Epithelial cell of esophagus (primary cell): ENCODE measurements around the gene ZNF366.
"Not testable (repeated sequence)": the region's sequence is repeated elsewhere in the genome, so short reads cannot be mapped to it uniquely, and the experiment has no call there.

Experiments used
- DNase-seq: peaks from one replicate; pipeline ENCODE4 v3.0.0; 2010; ENCODE audit warnings: low read depth
- H3K4me3 ChIP-seq: 2 replicates; pipeline ENCODE4 v1.5.1; 2011; ENCODE audit warnings: mild to moderate bottlenecking, low read length, control low read depth
- TF ChIP-seq, protein P1 (sequence below): IDR thresholded peaks from 2 replicates; pipeline ENCODE4 v1.5.1; 2011; ENCODE audit warnings: low read depth, mild to moderate bottlenecking, low read length, control low read depth, inconsistent platforms; ENCODE audit not compliant: insufficient read depth; ENCODE audit errors: missing control alignments

ZNF366 gene

DNA sequence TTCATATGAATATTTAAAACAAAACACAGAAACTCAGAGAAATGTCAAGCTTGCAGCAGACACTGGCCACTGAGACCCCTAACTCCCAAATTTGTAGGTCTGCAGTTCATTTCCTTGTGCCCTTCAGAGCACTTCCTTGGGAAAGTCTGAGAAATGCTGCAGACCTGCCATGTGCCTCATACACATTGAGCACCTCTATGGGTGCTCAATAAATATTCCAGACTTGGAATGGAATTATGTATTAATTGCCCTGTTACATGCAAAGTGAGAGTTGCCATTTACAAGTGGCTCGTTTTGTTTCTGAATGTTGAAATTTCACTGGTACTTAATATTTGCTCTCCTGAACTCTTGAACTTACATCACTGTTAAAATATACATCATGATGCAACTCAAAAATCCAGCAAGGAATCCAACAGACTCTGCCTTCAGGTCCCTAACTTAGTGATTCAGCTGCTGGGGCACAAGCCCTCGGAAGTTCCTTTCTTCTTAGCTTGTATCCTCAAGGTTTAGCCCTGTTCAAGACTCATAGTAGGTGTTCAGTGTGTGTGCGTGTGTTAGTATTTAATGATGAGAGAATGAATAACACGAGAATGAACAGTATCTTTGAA is 96.4 kb downstream of the ZNF366 start:
- TF ChIP-seq, protein P1, sequence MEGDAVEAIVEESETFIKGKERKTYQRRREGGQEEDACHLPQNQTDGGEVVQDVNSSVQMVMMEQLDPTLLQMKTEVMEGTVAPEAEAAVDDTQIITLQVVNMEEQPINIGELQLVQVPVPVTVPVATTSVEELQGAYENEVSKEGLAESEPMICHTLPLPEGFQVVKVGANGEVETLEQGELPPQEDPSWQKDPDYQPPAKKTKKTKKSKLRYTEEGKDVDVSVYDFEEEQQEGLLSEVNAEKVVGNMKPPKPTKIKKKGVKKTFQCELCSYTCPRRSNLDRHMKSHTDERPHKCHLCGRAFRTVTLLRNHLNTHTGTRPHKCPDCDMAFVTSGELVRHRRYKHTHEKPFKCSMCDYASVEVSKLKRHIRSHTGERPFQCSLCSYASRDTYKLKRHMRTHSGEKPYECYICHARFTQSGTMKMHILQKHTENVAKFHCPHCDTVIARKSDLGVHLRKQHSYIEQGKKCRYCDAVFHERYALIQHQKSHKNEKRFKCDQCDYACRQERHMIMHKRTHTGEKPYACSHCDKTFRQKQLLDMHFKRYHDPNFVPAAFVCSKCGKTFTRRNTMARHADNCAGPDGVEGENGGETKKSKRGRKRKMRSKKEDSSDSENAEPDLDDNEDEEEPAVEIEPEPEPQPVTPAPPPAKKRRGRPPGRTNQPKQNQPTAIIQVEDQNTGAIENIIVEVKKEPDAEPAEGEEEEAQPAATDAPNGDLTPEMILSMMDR = no peak
- H3K4me3 ChIP-seq = no peak overlapping the region
- DNase-seq = no peak

DNA sequence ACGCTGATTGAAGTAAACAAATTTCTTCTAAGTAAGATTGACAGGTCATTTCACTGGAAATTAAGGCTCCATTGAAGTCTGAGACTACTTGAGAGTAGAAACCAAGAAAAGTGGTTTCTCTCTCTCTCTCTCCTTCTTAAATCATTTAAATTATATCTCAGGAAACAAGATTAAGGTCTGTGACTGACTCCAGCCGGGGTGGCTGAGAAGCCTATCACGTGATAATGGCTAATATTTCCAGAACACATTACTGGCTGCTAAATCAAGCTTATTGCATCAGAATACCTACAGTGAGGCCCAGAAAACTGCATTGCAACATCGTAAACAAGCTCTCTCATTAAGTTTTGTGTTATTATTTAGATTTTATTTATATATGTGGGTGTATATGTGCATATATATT is 98.6 kb downstream of the ZNF366 start:
- no peak for DNase-seq

DNA sequence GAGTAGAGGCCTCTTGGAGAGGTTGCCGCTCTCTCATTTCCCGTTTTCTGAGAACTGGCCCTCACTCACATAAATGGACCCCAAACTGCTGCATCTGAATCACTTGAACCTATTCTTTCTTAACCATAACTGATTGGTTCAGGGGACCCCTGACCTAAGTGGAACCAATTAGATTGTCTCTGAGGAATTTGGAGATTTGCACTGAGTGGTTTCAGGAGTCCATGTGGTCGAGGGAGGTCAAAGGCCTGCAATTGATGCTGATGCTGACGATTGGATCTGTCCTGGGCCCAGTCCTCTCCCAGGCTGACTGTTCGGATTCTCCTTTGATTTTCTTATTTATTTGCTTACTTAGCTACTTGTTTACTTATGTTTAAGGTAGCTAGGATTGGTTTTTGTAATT is 99.1 kb downstream of the ZNF366 start:
- TF ChIP-seq, protein P1 = no peak
- no peak for DNase-seq
- no peak overlapping the region for H3K4me3 ChIP-seq

More for the DNA sequence above, 98.6 kb downstream of the ZNF366 start:
- H3K4me3 ChIP-seq = no peak overlapping the region
- TF ChIP-seq, protein P1 = no peak

DNA sequence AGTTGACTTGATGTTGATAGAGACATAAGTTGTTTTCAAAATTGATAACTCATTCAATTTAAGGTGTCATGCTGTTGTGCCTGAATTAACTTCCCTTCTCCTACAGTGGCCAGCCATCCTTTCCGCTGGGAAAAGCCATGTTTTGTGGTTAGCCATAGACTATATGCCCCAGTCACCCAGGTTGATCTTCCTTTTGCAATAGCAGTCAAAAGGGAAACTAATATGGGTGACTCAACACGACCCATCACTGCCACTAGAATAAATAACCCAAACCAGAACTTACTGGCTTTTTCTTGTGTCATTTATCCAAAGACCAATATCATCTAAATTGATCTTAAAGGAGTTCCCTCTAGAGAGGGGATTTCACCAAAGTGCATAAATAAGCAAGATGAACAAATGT is 99.7 kb downstream of the ZNF366 start:
- no peak for DNase-seq
- TF ChIP-seq, protein P1 = no peak
- no peak overlapping the region for H3K4me3 ChIP-seq

DNA sequence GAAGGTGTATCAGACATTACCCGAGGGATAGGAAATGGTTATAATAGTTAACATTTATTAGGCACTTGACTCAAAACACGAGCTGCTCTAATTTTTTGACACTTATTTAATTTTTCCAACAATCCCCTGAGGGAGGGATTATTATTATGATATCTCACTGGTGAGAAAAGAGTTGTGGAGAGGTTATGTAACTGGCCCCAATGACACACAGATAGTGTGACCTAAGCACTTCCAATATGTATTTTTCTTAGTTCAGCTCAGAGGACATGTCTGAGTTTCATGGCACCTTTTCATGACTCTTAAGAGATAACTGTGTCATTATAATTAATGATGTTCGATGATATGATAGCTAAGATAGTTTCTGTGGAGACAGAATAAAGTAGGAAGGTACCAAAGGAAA is 100.1 kb downstream of the ZNF366 start:
- TF ChIP-seq, protein P1 = no peak
- H3K4me3 ChIP-seq = no peak overlapping the region
- no peak for DNase-seq

DNA sequence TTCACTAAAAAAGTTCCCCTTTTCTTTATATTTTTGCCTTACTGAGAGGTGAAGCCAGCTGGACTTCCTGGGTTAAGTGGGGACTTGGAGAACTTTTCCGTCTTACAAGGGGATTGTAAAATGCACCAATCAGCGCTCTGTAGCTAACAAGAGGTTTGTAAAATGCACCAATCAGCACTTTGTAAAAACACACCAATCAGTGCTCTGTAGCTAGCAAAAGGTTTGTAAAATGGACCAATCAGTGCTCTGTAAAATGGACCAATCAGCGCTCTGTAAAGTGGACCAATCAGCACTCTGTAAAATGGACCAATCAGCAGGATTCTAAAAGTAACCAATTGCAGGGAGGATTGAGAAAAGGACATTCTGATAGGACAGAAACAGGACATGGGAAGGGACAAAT is 102.4 kb downstream of the ZNF366 start:
- not testable (repeated sequence) for H3K4me3 ChIP-seq, DNase-seq

DNA sequence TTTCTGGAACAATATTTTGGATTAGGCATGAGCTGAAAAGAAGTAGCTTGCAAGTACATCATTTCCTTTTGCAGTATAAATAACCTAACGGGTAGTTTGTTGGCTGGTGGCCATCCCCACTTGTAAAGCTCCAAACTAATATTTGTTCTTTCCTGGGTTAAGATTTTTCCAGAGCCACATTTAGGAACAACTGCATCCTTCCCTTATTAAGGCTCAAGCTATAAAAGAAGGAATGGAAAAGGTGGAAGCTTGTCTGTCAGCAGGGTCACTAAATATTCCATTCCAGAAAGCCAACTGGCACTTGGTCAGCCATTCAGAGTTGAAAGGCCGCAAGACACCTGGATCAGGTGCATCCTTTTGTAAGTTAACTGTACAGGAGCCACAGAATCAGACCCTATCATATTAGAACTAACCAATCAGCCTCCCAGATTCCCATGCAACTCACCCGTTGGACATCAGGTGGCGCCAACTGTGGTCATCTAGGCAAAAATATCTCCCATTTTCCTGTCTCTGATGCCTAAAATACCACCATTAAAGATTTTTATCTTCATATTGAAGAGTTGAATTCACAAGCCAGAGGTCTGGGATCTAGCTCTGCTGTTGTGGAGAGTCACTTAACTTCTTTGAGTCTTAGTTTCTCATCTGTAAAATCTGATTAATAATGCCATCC is 104.1 kb downstream of the ZNF366 start:
- H3K4me3 ChIP-seq = no peak overlapping the region
- TF ChIP-seq, protein P1 = peak; percentile 50

More for the DNA sequence above, 104.1 kb downstream of the ZNF366 start:
- DNase-seq = no peak
